22Rv1 (cell line): ENCODE measurements around the gene PLCB1.

Source experiments
- H3K27ac ChIP-seq: fragments of 450-650 bp; 2 replicates; pipeline ENCODE4 v1.5.1; 2017
- ZFX ChIP-seq: fragments of 450-650 bp; IDR thresholded peaks from 2 replicates; pipeline ENCODE4 v1.6.1; 2017; ENCODE audit warnings: antibody characterized with exemption, borderline replicate concordance
- TF ChIP-seq, protein P1 (sequence below): fragments of 450-650 bp; IDR thresholded peaks from 2 replicates; pipeline ENCODE4 v1.5.1; 2017; ENCODE audit warnings: mild to moderate bottlenecking

Gene PLCB1

DNA sequence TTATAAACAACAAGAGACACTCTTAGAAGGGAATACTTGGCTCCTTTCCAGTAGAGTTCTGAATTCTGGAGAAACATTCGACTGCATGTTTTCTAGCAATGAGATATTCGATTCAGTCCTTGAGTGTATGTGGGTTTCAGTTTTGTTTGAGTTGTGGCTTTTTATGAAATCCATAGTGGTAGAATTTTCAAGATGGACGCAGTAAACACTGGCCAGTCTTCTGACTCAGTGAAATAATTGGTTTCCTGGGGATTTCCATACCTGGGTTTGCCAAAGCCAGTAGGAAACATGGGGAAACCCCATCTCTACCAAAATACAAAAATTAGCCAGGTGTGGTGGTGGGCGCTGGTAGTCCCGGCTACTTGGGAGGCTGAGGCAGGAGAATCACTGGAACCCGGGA lies 663.3 kb downstream of the PLCB1 start:
- H3K27ac ChIP-seq = no peak overlapping the region
- TF ChIP-seq ZFX = no peak
- TF ChIP-seq, protein P1, sequence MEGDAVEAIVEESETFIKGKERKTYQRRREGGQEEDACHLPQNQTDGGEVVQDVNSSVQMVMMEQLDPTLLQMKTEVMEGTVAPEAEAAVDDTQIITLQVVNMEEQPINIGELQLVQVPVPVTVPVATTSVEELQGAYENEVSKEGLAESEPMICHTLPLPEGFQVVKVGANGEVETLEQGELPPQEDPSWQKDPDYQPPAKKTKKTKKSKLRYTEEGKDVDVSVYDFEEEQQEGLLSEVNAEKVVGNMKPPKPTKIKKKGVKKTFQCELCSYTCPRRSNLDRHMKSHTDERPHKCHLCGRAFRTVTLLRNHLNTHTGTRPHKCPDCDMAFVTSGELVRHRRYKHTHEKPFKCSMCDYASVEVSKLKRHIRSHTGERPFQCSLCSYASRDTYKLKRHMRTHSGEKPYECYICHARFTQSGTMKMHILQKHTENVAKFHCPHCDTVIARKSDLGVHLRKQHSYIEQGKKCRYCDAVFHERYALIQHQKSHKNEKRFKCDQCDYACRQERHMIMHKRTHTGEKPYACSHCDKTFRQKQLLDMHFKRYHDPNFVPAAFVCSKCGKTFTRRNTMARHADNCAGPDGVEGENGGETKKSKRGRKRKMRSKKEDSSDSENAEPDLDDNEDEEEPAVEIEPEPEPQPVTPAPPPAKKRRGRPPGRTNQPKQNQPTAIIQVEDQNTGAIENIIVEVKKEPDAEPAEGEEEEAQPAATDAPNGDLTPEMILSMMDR = no peak

GRCh38 chr20:8796088-8796660 lies 664.1 kb downstream of the PLCB1 start:
- H3K27ac ChIP-seq = no peak overlapping the region
- TF ChIP-seq ZFX = no peak

DNA sequence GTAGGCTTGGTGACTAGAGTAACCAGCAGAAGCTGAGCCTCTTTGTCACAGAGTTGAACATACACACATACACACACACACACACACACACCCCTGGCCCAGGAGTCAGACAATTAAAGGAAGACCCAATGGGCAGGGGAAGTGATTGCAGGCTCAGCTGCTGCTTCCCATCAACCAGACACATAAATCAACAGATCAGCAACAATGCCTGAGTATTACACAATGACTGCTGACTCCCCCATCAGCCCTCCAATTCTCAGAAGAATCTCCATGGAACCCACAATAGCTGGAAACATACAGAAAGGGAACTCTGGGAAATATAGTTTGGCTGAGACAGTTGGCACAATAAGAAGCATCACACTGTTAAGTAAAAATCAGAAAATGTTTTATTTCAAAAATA lies 666.4 kb downstream of the PLCB1 start:
- H3K27ac ChIP-seq = no peak overlapping the region
- TF ChIP-seq, protein P1 = no peak
- no peak for TF ChIP-seq ZFX

- TF ChIP-seq, protein P1 = peak; percentile 37
- TF ChIP-seq ZFX = no peak
- no peak overlapping the region for H3K27ac ChIP-seq
These were observed 668.0 kb downstream of the PLCB1 start for GRCh38 chr20:8800089-8800488.

DNA sequence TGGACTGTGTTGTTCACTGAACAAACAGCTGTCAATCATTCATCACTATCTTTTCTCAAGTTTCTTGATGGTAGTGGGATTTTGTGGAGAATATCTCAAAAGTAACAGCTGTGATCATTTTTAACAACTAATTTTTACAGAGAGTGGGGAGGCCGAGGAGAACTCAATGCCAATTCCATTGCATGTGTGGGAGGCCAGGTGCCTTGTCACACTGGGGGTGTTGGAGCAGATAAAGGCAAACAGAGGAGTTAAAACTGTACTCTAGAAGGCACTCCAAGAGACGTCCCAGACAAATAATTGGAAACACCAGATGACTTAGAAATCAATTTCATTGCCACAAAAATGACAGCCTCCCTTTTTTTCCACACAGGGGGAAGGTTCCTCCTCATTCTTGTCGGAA lies 669.6 kb downstream of the PLCB1 start:
- no peak overlapping the region for H3K27ac ChIP-seq
- TF ChIP-seq, protein P1 = no peak
- no peak for TF ChIP-seq ZFX

DNA sequence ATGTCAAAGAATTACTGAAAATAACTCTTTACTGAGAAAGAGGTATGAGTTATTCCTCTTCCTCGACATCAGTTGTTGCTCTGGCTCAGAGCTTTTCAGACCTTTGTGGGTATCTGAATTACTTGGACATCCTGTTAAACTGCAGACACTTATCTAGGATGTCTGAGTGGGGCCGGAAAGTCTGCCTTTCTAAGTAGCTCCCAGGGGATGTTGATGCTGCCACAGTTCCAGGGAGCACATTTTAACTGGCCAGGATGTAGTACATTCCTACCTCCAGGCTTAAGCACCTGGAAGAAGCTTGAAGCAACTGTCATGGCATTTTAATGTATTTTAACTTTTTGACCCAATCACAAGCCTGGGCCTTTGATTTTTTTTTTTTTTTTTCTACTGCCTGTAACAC lies 671.0 kb downstream of the PLCB1 start:
- TF ChIP-seq, protein P1 = no peak
- TF ChIP-seq ZFX = no peak

GRCh38 chr20:8803941-8804340 lies 671.9 kb downstream of the PLCB1 start:
- H3K27ac ChIP-seq = no peak overlapping the region
- TF ChIP-seq, protein P1 = no peak

More for the DNA sequence above, 671.0 kb downstream of the PLCB1 start:
- H3K27ac ChIP-seq = no peak overlapping the region

GRCh38 chr20:8805737-8806442 lies 673.8 kb downstream of the PLCB1 start:
- TF ChIP-seq, protein P1 = no peak
- TF ChIP-seq ZFX = no peak
- H3K27ac ChIP-seq = no peak overlapping the region
